K562 (cell line): Measurements from ENCODE around the gene RBBP4. TPM values are rescaled to one million over a fixed set of nuclear protein-coding genes. Genes with fewer than 3 reads are reported as not detected.

Experiments used
- ATAC-seq: fragments of 200-7000 bp; cut with Tn5 transposase; 3 replicates; pipeline ENCODE4 v1.9.1; 2020; ENCODE audit warnings: moderate library complexity
- BruUV-seq: library from RNA; stranded (reverse); fragments of 400-500 nt; replicated peaks from 2 replicates; lab custom pipeline; 2021; lab: Mats Ljungman, UMichigan
- CTCF ChIA-PET: fragments of 300-600 bp; formaldehyde crosslinking; extraction: SDS; loops from one replicate; lab custom pipeline; 2021; ENCODE audit warnings: low intra/inter-chr PET ratio; lab: Yijun Ruan, JAX
- POLR2A ChIA-PET: fragments of 300-600, 350-650 bp; sonication (Branson Sonifier 250); formaldehyde crosslinking; extraction: SDS; loops from one replicate; lab custom pipeline; 2021; ENCODE audit warnings: antibody characterized with exemption, inconsistent platforms; lab: Yijun Ruan, JAX
- DNase-seq, 4 experiments: peaks; one replicate each; pipeline versions ENCODE4 v3.0.0 to v3.0.0-alpha.2; 2011 to 2018; ENCODE audit warnings: low spot score in 3 of 4, mixed read lengths in 3 of 4; ENCODE audit errors: extremely low read depth in 1 of 4
- FAIRE-seq: peaks from 2 replicates; lab custom pipeline; 2011; peaks lifted over from hg19 to GRCh38; lab: Jason Lieb, UNC
- H2AFZ ChIP-seq: 2 replicates; pipeline ENCODE4 v1.6.0; 2011; ENCODE audit warnings: low read depth, low read length, control low read depth, inconsistent platforms
- H3K27ac ChIP-seq: fragments of 200-600 bp; 3 replicates; pipeline ENCODE4 v1.8.0; 2011; ENCODE audit warnings: low read depth, mild to moderate bottlenecking, control low read depth, inconsistent platforms, low read length, moderate library complexity, mixed read lengths; ENCODE audit errors: extremely low read depth
- H3K27me3 ChIP-seq, 2 experiments: fragments of 300-600 bp in 1 of 2; 2 replicates in 1 of 2; 3 replicates in 1 of 2; pipeline versions ENCODE4 v1.6.0 to v1.8.0; 2011; ENCODE audit warnings: inconsistent platforms in 2 of 2, low read length in 2 of 2, mild to moderate bottlenecking in 1 of 2, mixed read lengths in 1 of 2, moderate library complexity in 1 of 2; ENCODE audit not compliant: control insufficient read depth in 2 of 2, insufficient read depth in 2 of 2
- H3K36me3 ChIP-seq: fragments of 300-600 bp; 3 replicates; pipeline ENCODE4 v1.8.0; 2011; ENCODE audit warnings: mild to moderate bottlenecking, low read length, inconsistent platforms; ENCODE audit not compliant: control insufficient read depth, insufficient read depth
- H3K4me1 ChIP-seq, 2 experiments: fragments of 200-600 bp in 1 of 2; replicated peaks in 1 of 2; 2 replicates in 1 of 2; 3 replicates in 1 of 2; pipeline versions ENCODE4 v1.5.1 to v1.8.0; 2011; ENCODE audit warnings: inconsistent platforms in 2 of 2, low read length in 2 of 2, mild to moderate bottlenecking in 1 of 2, mixed read lengths in 1 of 2, moderate library complexity in 1 of 2; ENCODE audit not compliant: control insufficient read depth in 2 of 2, insufficient read depth in 2 of 2
- H3K4me2 ChIP-seq: 2 replicates; pipeline ENCODE4 v1.6.1; 2011; ENCODE audit warnings: low read length, control low read depth, inconsistent platforms, mixed read lengths; ENCODE audit not compliant: insufficient read depth
- H3K4me3 ChIP-seq: fragments of 200-600 bp; sonication (generic), shearing (Covaris generic); 2 replicates; pipeline ENCODE4 v1.5.1; 2016; ENCODE audit warnings: control low read depth, inconsistent platforms
- H3K79me2 ChIP-seq: fragments of 200-600 bp; 3 replicates; pipeline ENCODE4 v1.8.0; 2011; ENCODE audit warnings: low read length, inconsistent platforms; ENCODE audit not compliant: control insufficient read depth, insufficient read depth
- H3K9ac ChIP-seq, 2 experiments: 2 replicates each; pipeline versions ENCODE4 v1.6.0 to v1.6.1; 2011; ENCODE audit warnings: low read depth in 2 of 2, low read length in 2 of 2, control low read depth in 1 of 2, inconsistent platforms in 1 of 2, mild to moderate bottlenecking in 1 of 2, mixed read lengths in 1 of 2; ENCODE audit not compliant: insufficient read depth in 1 of 2
- H3K9me1 ChIP-seq: one replicate; pipeline ENCODE4 v1.6.0; 2011; ENCODE audit warnings: inconsistent platforms, mild to moderate bottlenecking, low read length, moderate library complexity; ENCODE audit not compliant: control insufficient read depth, insufficient read depth
- H3K9me3 ChIP-seq: replicated peaks from 2 replicates; pipeline ENCODE4 v1.5.1; 2011; ENCODE audit warnings: low read depth, low read length, inconsistent platforms; ENCODE audit not compliant: control insufficient read depth, insufficient read depth
- H4K20me1 ChIP-seq: replicated peaks from 2 replicates; pipeline ENCODE4 v1.6.1; 2011; ENCODE audit warnings: low read length, inconsistent platforms, mixed read lengths; ENCODE audit not compliant: control insufficient read depth, insufficient read depth
- CBFA2T3 ChIP-seq: fragments of 450-650 bp; IDR thresholded peaks from 2 replicates; pipeline ENCODE4 v1.6.1; 2017
- CBX8 ChIP-seq: fragments of 200-600 bp; sonication (generic); IDR thresholded peaks from 2 replicates; pipeline ENCODE4 v1.6.1; 2012; ENCODE audit warnings: borderline replicate concordance, mixed run types, low read depth, mild to moderate bottlenecking, moderate library complexity, mixed read lengths, low read length, control low read depth, inconsistent platforms; ENCODE audit not compliant: poor library complexity, severe bottlenecking; ENCODE audit errors: extremely low read depth
- EHMT2 ChIP-seq: fragments of 450-650 bp; IDR thresholded peaks from 2 replicates; pipeline ENCODE4 v1.6.1; 2018; ENCODE audit warnings: antibody characterized with exemption
- FOXO4 ChIP-seq: fragments of 450-650 bp; formaldehyde crosslinking; IDR thresholded peaks from 2 replicates; pipeline ENCODE4 v1.4.0; 2020; ENCODE audit warnings: mild to moderate bottlenecking, moderate library complexity
- HNRNPH1 ChIP-seq: fragments of 200-400 bp; formaldehyde crosslinking; optimal IDR thresholded peaks from 2 replicates; pipeline ENCODE3; 2017; ENCODE audit warnings: low read depth, mild to moderate bottlenecking, low read length, moderate library complexity
- MIER1 ChIP-seq: fragments of 450-650 bp; IDR thresholded peaks from 2 replicates; pipeline ENCODE4 v1.6.1; 2016; ENCODE audit warnings: antibody characterized with exemption, mild to moderate bottlenecking, low read depth
- PML ChIP-seq: IDR thresholded peaks from 2 replicates; pipeline ENCODE4 v1.6.1; 2012; ENCODE audit warnings: low read length, inconsistent platforms
- POLR2A ChIP-seq: fragments of 450-650 bp; conservative IDR thresholded peaks from 2 replicates; pipeline ENCODE4 v1.6.1; 2016
- RFX7 ChIP-seq: fragments of 250-450 bp; sonication (Bioruptor Pico); IDR thresholded peaks from 2 replicates; pipeline ENCODE4 v1.5.1; 2021; ENCODE audit warnings: mild to moderate bottlenecking
- SRSF3 ChIP-seq: fragments of 200-400 bp; formaldehyde crosslinking; IDR thresholded peaks from 2 replicates; pipeline ENCODE4 v1.6.1; 2016; ENCODE audit warnings: mild to moderate bottlenecking, low read length, moderate library complexity; ENCODE audit not compliant: insufficient read depth
- U2AF2 ChIP-seq: fragments of 200-400 bp; formaldehyde crosslinking; optimal IDR thresholded peaks from 2 replicates; pipeline ENCODE3; 2017; ENCODE audit warnings: low read depth, mild to moderate bottlenecking, low read length
- XRCC4 ChIP-seq: IDR thresholded peaks from one replicate; pipeline ENCODE4 v1.6.1; 2011; ENCODE audit not compliant: insufficient read depth, insufficient read length; ENCODE audit errors: extremely low read depth
- ZBTB49 ChIP-seq: sonication (generic); formaldehyde crosslinking; IDR thresholded peaks from 2 replicates; pipeline ENCODE4 v1.8.0; 2022; ENCODE audit warnings: missing genetic modification reagents, mild to moderate bottlenecking, borderline replicate concordance
- ZFPM2 ChIP-seq: fragments of 250-450 bp; sonication (Bioruptor Pico); IDR thresholded peaks from 2 replicates; pipeline ENCODE4 v1.5.1; 2022; ENCODE audit warnings: mild to moderate bottlenecking
- ZNF124 ChIP-seq: sonication (generic); formaldehyde crosslinking; IDR thresholded peaks from 2 replicates; pipeline ENCODE4 v1.8.1; 2022; ENCODE audit warnings: missing genetic modification reagents
- ZNF311 ChIP-seq: fragments of 250-450 bp; sonication (Bioruptor Pico); IDR thresholded peaks from 2 replicates; pipeline ENCODE4 v1.4.0; 2020; ENCODE audit warnings: mild to moderate bottlenecking, moderate library complexity
- ZNF668 ChIP-seq: fragments of 250-450 bp; sonication (Bioruptor Pico); IDR thresholded peaks from 2 replicates; pipeline ENCODE4 v1.8.0; 2022; ENCODE audit warnings: mild to moderate bottlenecking, inconsistent platforms
- WGBS: fragments of 100-300 bp; shearing (Covaris generic); methylation state at CpG from one replicate; pipeline ENCODE4 v1.1.6; 2016; ENCODE audit warnings: low coverage, mixed read lengths; ENCODE audit not compliant: insufficient coverage; ENCODE audit errors: missing lambda C conversion rate; 5-methylcytosine and 5-hydroxymethylcytosine counted together
- in situ Hi-C: fragments of 300-500 bp; cut with MboI; formaldehyde crosslinking; loops from 4 replicates; pipeline ENCODE4 v1.15.0; 2018; ENCODE audit warnings: inconsistent platforms, mixed read lengths
- intact Hi-C: fragments of 100-400 bp; cut with micrococcal nuclease; formaldehyde crosslinking; loops from 2 replicates; pipeline ENCODE4 v1.14.2; 2022
- polyA plus RNA-seq, 8 experiments: library from polyadenylated mRNA; depleted of rRNA in 4 of 8; stranded (reverse) in 5 of 8; unstranded in 3 of 8; fragments of >200 nt; fragmentation: Nextera tagmentation in 2 of 8; fragmentation: Illumina TruSeq in 1 of 8; extraction: Ambion mirVana in 2 of 8; extraction: Trizol in 1 of 8; gene quantifications; 2 replicates each; pipeline versions ENCODE4 v1.2.1 to v1.2.3, GENCODE V29; 2011 to 2014; ENCODE audit warnings: inconsistent platforms in 1 of 8, missing spikeins in 1 of 8
- total RNA-seq, 7 experiments: library from RNA; depleted of rRNA in 6 of 7; stranded (reverse); fragments of >200 nt in 6 of 7; fragmentation: Illumina TruSeq in 2 of 7; extraction: Trizol in 2 of 7; gene quantifications; 2 replicates each; pipeline versions ENCODE4 v1.2.1 to v1.2.3, GENCODE V29; 2011 to 2021; ENCODE audit warnings: low replicate concordance in 1 of 7
- TF ChIP-seq, protein P1 (sequence below): sonication (generic); formaldehyde crosslinking; IDR thresholded peaks from 2 replicates; pipeline ENCODE4 v1.8.0; 2022; ENCODE audit warnings: mild to moderate bottlenecking, missing genetic modification reagents

The RBBP4 gene
- total and polyA plus RNA-seq, 9 of the 15 experiments (the other 6 are each of a cell fraction or from before 2014, with no cell fraction given) = 185 to 409 (median 259) TPM

DNA sequence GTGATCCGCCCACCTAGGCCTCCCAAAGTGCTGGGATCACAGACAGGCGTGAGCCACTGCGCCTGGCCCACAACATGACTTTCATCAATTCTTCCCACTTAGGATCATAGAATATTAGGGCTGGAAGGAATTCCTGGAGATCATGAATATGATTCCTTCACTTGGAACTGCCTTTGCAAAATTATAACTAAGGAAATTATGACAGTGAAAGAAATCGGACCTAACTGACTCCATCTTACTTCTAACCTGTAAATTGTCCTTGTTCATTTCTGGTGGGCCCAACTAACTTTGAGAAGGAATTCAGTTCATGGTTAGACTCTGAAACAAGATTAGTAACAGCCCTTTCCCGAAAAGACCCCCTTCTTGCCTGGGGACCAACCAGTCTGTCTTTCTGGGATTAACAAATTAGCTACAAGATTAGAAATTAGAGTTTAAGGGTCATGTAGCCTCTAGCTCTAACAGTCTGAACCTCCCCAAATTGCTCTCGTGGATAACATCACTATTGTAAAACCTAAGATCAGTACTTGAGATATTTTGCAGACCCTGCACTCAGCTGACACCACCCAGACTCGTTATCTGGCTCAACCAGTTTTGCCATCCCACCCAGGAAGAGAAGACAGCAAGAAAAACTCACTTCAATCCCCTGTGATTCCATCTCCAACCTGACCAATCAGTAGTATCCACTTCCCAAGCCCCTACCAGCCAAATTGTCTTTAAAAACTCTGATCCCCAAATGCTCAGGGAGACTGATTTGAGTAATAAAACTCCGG lies 15.3 kb upstream of the RBBP4 start:
- FAIRE-seq (no peak), DNase-seq (no peak), ATAC-seq (no peak)
- in situ Hi-C loops = no loop called here
- Histone ChIP-seq H3K79me2 (peaks cover 34% of the 10 kb centered on the region; the same call in 2 of the 3 replicates), H3K27ac (no peak overlapping the region), H3K4me3 (no peak overlapping the region), H3K27me3 (no peaks in the 10 kb centered on the region), H3K36me3 (peaks cover 51% of the 10 kb centered on the region; the same call in 2 of the 3 replicates), H4K20me1 (no peaks in the 10 kb centered on the region), H3K4me1 (peaks cover 2 to 7% of the 10 kb centered on the region in 2 experiments; a peak in 2 of 5 replicates), H3K9ac (no peak overlapping the region), H3K9me1 (no peaks in the 10 kb centered on the region), H3K4me2 (no peak overlapping the region), H3K9me3 (no peaks in the 10 kb centered on the region), H2AFZ (no peak overlapping the region)
- CTCF ChIA-PET = no interaction called here
- POLR2A ChIA-PET = interaction anchor here (0.6 to 1.5 kb wide), 4 partner anchors 10 to 96 kb away, joined by 3 to 4 read pairs (median 3); no protein-coding TSS in a partner anchor
- intact Hi-C loops = no loop called here
- WGBS = 67% methylated on average over 8 of the region's 8 CpGs
- no TSS peak for BruUV-seq
- TF ChIP-seq RFX7 (no peak), ZNF668 (CRISPR knock-in tag) (peak; percentile 54; the same call in 1 of the 2 replicates), ZBTB49 (CRISPR knock-in tag) (no peak), PML (no peak), SRSF3 (no peak), CBFA2T3 (peak; percentile 7; the same call in 1 of the 2 replicates), ZNF311 (CRISPR knock-in tag) (no peak), EHMT2 (no peak), FOXO4 (CRISPR knock-in tag) (no peak), U2AF2 (no peak), POLR2A (no peak), HNRNPH1 (no peak), ZFPM2 (CRISPR knock-in tag) (no peak), XRCC4 (no peak), ZNF124 (CRISPR knock-in tag) (no peak), MIER1 (no peak), CBX8 (no peak)
- TF ChIP-seq, protein P1, sequence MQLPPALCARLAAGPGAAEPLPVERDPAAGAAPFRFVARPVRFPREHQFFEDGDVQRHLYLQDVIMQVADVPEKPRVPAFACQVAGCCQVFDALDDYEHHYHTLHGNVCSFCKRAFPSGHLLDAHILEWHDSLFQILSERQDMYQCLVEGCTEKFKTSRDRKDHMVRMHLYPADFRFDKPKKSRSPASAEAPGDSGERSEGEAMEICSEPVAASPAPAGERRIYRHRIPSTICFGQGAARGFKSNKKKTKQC (CRISPR knock-in tag) = no peak
